Rectal smooth muscle tissue (tissue), 1 donor: ENCODE measurements around the gene PLD5.
"Not testable (repeated sequence)": the region's sequence is repeated elsewhere in the genome, so short reads cannot be mapped to it uniquely, and the experiment has no call there.

ENCODE experiments used
- H3K27ac ChIP-seq: one replicate; pipeline ENCODE4 v1.7.0; 2013; ENCODE audit warnings: low read depth, low read length, inconsistent platforms
- H3K27me3 ChIP-seq: one replicate; pipeline ENCODE4 v1.7.0; 2013; ENCODE audit warnings: low read length; ENCODE audit not compliant: control insufficient read depth, insufficient read depth
- H3K36me3 ChIP-seq: one replicate; pipeline ENCODE4 v1.7.0; 2013; ENCODE audit warnings: low read length; ENCODE audit not compliant: control insufficient read depth, insufficient read depth
- H3K4me1 ChIP-seq: one replicate; pipeline ENCODE4 v1.7.0; 2013; ENCODE audit warnings: low read length; ENCODE audit not compliant: control insufficient read depth, insufficient read depth
- H3K4me3 ChIP-seq: one replicate; pipeline ENCODE4 v1.7.0; 2013; ENCODE audit warnings: low read length
- H3K9ac ChIP-seq: one replicate; pipeline ENCODE4 v1.7.0; 2013; ENCODE audit warnings: low read length

PLD5 gene

DNA sequence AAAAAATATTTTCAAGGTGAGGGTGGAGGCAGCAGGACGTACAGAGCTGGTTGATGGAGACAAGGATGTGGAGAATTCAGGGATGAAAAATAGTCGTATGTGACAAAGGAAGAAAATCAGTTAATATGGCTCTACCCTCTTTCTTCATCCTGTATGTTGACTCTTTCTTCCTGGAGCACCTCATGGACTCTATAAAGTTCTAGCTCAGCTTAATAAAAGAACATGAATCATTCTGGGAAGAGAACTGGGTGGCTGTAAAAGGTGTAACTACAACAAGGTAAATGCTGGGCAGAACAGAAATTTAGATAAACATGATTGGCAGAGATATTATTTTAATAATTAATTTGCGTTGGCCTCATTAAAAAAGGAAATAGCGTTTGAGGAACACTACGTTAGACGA lies 283.8 kb downstream of the PLD5 start:
- Histone ChIP-seq H3K27me3 (no peaks in the 10 kb centered on the region), H3K36me3 (no peaks in the 10 kb centered on the region), H3K4me1 (no peaks in the 10 kb centered on the region), H3K27ac (no peak overlapping the region), H3K9ac (no peak overlapping the region), H3K4me3 (no peak overlapping the region)

DNA sequence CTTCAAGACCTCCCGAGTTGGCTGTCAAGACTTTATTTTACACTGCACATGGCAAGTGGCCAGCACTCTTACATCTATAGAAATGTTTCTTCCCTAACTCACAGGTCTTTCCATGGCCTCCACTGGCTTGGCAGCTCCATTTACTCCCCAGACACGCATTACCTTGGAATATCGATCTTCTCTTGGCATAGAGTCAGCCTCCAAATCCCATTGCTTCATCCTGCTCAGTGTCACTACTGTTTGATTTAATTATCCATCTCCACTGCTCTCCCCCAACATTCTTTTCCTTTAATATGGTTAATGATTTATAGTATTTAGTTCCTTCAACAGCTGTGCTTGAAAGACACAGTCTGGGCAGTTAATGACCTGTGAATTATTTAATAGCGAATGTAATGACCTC lies 284.4 kb downstream of the PLD5 start:
- Histone ChIP-seq H3K4me1 (no peaks in the 10 kb centered on the region), H3K27me3 (no peaks in the 10 kb centered on the region), H3K9ac (no peak overlapping the region), H3K4me3 (no peak overlapping the region), H3K36me3 (no peaks in the 10 kb centered on the region), H3K27ac (no peak overlapping the region)

DNA sequence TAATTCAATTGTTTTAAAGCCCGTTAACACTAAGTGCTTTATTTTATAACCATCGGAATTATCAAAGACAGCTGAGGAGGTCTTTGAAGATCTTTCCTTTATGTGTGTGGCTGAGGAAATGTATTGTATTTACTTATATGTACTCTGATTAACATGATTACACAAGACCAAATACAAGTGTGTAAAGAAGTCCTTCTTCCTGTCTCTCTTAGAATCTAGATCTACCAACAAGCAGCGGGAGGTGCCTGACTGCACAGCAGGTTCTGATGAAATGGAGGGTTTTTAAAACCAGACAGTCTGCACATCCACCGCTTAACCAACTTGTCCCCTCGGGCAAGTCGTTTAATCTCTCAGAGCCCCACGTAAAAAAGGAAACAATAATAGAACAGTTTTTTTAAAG lies 285.1 kb downstream of the PLD5 start:
- Histone ChIP-seq H3K27me3 (no peaks in the 10 kb centered on the region), H3K4me3 (no peak overlapping the region), H3K36me3 (no peaks in the 10 kb centered on the region), H3K9ac (no peak overlapping the region), H3K27ac (no peak overlapping the region), H3K4me1 (no peaks in the 10 kb centered on the region)

DNA sequence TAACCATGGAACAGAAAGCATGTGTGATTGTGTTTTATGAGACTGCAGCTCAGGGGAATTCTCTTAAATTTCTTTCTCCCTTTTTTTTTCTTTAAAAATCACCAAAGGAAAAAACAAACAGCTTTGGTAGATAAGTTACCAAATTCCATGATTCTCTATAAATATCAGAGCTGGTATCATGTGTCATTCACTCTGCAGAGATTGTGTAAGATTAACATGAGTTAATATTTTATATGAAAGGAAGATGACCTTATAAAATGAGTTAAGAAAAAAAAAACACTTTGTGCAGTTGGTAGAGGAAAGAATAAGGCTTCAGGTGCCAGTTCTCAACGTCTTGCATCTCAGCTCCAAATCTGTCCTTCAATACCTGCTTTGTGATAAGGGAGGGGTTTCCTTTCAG lies 287.4 kb downstream of the PLD5 start:
- H3K27ac ChIP-seq = no peak overlapping the region
- H3K9ac ChIP-seq = no peak overlapping the region
- no peaks in the 10 kb centered on the region for H3K4me1 ChIP-seq
- H3K36me3 ChIP-seq = no peaks in the 10 kb centered on the region
- H3K27me3 ChIP-seq = no peaks in the 10 kb centered on the region
- H3K4me3 ChIP-seq = no peak overlapping the region

DNA sequence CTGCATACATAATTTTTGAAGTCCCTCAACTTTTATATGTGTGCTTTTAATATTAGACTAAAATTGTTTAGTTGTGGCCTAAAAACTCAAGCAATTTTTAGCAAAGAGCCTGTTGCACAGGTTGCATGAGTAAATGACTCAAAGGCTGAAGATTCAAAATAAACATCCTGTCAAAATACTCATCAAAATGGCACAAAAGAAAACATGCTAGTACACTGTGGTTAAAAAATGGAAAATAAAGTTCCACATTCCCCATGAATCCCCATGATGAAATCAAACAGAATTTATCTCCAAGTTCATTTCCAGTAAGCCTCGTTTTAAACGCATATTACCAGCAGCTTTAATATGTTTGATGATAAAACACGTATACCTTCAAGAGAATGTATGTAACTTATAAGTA lies 295.5 kb downstream of the PLD5 start:
- no peaks in the 10 kb centered on the region for H3K36me3 ChIP-seq
- no peaks in the 10 kb centered on the region for H3K4me1 ChIP-seq
- no peak overlapping the region for H3K4me3 ChIP-seq
- no peaks in the 10 kb centered on the region for H3K27me3 ChIP-seq
- no peak overlapping the region for H3K9ac ChIP-seq
- H3K27ac ChIP-seq = no peak overlapping the region

DNA sequence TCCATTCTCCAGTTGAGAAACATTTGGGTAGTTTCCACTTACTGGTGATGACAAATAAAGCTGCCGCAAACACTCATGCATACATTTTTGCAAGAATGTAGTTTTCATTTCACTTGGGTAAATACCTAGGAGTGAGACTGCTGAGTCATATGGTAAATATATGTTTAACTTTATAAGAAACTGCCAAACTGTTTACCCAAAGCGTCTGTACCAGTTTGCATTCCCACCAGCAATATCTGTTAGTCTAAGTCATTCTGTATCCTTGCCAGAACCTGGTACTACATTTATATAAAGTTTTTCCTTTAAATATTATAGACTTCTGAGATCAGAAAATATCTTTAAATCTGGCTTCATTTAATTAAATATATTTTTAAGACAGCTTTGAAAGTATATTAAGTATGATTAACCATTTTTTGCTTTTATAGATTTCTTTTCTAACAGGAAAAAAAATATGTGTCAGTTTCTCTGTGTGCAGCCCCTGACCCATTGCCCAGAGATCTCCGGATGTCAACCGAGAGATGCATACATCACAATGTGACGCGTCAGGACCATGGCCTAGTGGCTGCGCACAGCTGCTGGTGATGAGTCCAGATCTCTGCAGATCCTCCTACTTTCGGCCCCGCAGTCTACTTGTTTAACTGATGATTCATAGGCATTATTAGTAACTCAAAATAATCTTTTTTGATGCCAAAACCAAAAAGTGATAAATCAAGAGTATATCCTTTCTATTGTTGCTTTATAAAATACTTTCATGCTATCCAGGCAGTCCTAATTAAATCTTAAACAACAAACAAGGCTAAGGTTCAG lies 298.5 kb downstream of the PLD5 start:
- Histone ChIP-seq H3K36me3 (no peaks in the 10 kb centered on the region), H3K4me3 (no peak overlapping the region), H3K4me1 (no peaks in the 10 kb centered on the region), H3K27ac (no peak overlapping the region), H3K9ac (no peak overlapping the region), H3K27me3 (no peaks in the 10 kb centered on the region)

DNA sequence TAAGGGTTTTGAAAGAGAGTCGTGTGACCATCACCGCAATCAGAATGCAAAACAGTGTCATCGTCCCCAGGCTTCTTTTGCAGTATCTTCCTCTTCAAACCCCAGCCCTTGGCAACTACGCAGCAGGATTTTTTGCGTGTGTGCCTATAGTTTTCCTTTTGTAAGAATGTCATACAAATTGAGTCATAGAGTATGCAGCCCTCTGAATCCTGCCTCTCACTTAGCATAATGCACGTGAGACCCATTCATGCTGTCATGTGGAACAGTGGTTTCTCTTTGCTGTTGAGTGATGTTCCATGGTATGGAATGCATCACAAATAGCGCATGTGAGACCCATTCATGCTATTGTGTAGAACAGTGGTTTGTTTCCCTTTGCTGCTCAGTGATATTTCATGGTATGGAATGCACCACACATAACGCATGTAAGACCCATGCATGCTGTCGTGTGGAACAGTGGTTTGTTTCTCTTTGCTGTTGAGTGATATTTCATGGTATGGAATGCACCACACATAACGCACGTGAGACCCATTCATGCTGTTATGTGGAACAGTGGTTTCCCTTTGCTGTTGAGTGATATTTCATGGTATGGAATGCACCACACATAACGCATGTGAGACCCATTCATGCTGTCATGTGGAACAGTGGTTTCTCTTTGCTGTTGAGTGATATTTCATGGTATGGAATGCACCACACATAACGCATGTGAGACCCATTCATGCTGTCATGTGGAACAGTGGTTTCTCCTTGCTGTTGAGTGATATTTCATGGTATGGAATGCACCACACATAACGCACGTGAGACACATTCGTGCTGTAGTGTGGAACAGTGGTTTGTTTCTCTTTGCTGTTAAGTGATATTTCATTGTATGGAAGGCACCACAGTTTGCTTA lies 299.4 kb downstream of the PLD5 start:
- H3K4me3 ChIP-seq, H3K27ac ChIP-seq, H3K36me3 ChIP-seq, H3K9ac ChIP-seq, H3K4me1 ChIP-seq, H3K27me3 ChIP-seq: not testable (repeated sequence)

DNA sequence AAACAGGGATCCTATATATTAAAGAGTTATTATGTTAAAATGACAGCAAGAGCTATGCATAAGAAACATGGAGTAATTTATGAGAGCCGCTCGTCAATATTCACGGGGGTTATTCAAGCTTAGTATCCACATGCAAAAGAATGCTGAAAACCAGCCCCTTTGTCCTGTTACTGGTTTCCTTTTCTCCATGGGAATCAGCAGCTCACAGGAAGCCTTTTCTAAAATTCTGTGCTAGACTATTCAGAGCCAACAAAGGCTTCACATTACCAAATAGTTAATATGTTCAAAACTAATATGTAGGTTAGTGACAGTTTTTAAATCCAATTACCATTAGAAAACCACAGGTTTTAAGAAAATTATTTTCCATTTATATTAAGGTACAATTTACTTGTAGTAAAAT lies 300.0 kb downstream of the PLD5 start:
- Histone ChIP-seq H3K27me3 (no peaks in the 10 kb centered on the region), H3K27ac (no peak overlapping the region), H3K9ac (no peak overlapping the region), H3K4me1 (no peaks in the 10 kb centered on the region), H3K4me3 (no peak overlapping the region), H3K36me3 (no peaks in the 10 kb centered on the region)

DNA sequence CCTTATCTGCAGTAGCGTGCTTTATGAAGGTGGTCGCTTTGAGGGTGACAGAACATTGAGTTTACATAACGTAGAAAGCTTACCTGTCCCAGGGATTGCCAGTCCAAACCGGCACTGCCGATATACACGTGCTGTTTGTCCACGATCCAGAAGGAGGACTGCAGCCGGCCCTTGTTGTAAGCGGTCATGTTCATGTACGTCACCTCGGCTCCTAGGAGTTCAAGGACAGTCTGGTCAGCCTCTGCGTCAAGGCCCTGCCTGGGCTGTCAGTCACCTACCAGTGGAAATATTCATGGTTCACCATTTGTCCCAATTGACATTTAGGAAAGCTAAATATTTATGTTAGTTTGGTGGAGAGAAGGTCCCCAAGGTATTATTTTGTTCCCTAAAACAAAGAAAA lies 304.6 kb downstream of the PLD5 start:
- H3K4me1 ChIP-seq = no peaks in the 10 kb centered on the region
- no peaks in the 10 kb centered on the region for H3K36me3 ChIP-seq
- H3K9ac ChIP-seq = no peak overlapping the region
- H3K4me3 ChIP-seq = no peak overlapping the region
- no peaks in the 10 kb centered on the region for H3K27me3 ChIP-seq
- H3K27ac ChIP-seq = no peak overlapping the region

DNA sequence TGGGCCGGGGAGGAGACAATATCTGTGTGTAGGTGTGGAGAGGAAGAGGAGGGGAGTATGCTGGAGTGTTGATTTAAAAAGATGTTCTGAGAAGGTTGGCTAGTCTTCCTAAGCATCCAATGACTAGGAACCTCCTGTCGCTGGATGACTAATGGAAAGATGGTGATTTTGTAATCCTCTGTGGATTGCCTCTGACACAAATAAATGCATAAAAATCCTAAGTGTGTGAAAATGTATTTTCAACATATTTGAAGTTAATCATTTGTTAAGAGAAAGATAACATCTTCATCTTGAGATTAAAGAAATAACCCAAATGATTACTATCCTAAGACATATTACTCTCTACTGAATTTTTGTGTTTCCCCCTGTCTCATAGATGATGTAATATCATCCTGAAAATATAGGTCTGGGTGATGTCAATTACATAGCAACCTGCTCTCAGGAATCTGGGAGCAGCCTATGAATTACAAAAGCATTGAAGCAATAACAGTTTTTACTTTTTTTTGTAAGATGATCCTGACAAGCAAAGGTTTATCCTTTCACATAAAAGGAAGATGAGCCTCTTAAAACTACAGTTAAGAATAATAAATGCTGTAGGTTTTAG lies 305.1 kb downstream of the PLD5 start:
- Histone ChIP-seq H3K36me3 (no peaks in the 10 kb centered on the region), H3K27ac (no peak overlapping the region), H3K27me3 (no peaks in the 10 kb centered on the region), H3K4me3 (no peak overlapping the region), H3K4me1 (no peaks in the 10 kb centered on the region), H3K9ac (no peak overlapping the region)

DNA sequence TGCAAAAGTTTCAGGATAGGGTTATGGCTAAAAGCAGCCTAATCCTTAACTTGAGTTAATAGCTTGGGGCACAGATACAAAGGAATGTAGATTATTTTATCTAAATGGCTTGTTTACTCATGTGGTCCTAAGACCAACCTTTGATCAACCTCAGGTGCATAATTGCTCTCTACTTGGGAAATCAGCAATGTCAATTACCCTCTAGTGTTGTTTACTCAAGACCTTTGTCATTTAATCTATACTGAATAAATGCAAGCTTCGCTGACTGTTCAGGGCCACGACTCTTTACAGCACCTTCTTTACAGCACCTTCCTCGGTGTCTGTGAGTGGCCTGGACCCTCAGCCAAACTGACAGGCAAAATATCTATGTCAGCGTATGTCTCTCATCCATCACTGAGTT lies 308.1 kb downstream of the PLD5 start:
- Histone ChIP-seq H3K27ac (no peak overlapping the region), H3K27me3 (no peaks in the 10 kb centered on the region), H3K4me1 (no peaks in the 10 kb centered on the region), H3K9ac (no peak overlapping the region), H3K4me3 (no peak overlapping the region), H3K36me3 (no peaks in the 10 kb centered on the region)

DNA sequence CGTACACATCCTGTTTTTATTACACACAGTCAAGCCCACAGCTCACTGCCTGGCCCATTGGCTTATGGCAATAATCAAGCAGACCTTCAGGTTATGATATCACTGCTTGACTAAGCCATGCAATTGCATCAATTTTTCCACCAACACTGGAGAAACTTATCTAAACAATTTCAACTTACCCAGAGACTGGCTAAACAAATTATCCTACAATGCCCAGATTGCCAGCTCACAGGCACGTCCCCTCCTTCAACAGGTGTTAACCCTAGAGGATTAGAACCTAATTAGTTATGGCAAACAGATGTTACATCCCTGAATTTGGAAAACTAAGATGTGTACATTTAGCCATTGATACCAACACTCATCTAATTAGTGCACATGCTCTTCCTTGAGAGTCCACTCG lies 310.0 kb downstream of the PLD5 start:
- not testable (repeated sequence) for H3K9ac ChIP-seq, H3K4me3 ChIP-seq, H3K4me1 ChIP-seq, H3K27me3 ChIP-seq, H3K27ac ChIP-seq, H3K36me3 ChIP-seq
